ENCODE data around the gene WNT3A. TPM values are rescaled to one million over a fixed set of nuclear protein-coding genes. Genes with fewer than 3 reads are reported as not detected.

WNT3A gene
- polyA plus RNA-seq, 1 donor (not counting 4 experiments of a cell fraction or from before 2014, with no cell fraction given) = 0.07 TPM

DNA sequence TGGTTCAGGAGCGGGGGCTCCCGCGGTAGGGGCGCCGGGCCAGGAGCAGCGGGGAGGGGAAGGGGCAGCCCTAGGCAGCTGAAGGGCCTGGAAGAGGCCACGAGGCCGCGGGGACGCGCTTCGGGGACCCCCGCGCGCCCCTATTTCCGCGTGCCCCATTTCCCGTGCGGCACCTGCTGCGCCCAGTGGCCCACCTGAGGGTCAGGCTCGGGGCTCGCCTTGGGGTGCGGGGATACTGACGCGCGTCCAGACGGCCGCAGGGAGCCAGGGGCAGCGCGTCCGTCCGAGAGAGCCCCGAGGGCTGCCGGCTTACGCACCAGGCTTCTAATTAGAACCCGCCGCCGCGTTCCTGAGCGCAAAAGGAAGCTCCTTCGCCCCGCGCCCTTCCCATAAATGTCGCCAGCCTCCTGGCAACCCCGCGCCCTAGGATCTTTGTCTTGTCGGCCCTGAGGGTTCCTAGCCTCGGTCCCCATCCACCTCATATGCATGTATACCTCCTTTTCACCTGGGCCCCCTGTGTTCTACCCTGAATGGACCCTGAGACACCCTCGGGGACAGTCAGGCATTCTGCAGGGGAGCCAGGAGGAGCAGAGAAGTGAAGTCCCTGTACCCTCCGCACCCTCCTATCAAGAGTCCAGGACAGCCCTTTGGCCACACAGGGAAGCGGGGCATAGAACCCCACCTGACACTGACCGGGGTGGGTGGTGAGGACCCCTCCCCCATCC, 1.8 kb downstream of the WNT3A start:
- dilution Hi-C loops (cut with MboI; ENCODE audit: extremely low pct_ligation_motif_present, low sequenced_read_pairs) = no loop called here
- Histone ChIP-seq H4K20me1 (ENCODE audit: control insufficient read depth, extremely low read depth, insufficient read depth, low read length) (no peaks in the 10 kb centered on the region), H2AFZ (ENCODE audit: control insufficient read depth, low read length) (no peak overlapping the region), H3K36me3 (ENCODE audit: control insufficient read depth in 2 of 2, extremely low read depth in 1 of 2, insufficient read depth in 2 of 2, low read length in 2 of 2) (no peaks in the 10 kb centered on the region), H3K4me1 (ENCODE audit: control insufficient read depth, extremely low read depth, insufficient read depth, low read length) (peaks cover 22% of the 10 kb centered on the region), H3K9me3 (ENCODE audit: control insufficient read depth, low read depth, low read length) (no peaks in the 10 kb centered on the region), H3K9me1 (ENCODE audit: control insufficient read depth, extremely low read depth, insufficient read depth, low read length) (no peaks in the 10 kb centered on the region), H3K9ac (ENCODE audit: control insufficient read depth, extremely low read depth, insufficient read depth, low read length) (no peak overlapping the region), H3K4me3 (ENCODE audit: control insufficient read depth in 2 of 3, extremely low read depth in 1 of 3, insufficient read depth in 2 of 3, low read depth in 1 of 3, low read length in 3 of 3) (no peak overlapping the region), H3K4me2 (ENCODE audit: control insufficient read depth, extremely low read depth, insufficient read depth, low read depth, low read length) (no peak overlapping the region), H3K27ac (ENCODE audit: control insufficient read depth, insufficient read depth, low read length) (no peak overlapping the region), H3K79me2 (ENCODE audit: control insufficient read depth, insufficient read depth, low read length) (no peaks in the 10 kb centered on the region), H3K27me3 (ENCODE audit: control insufficient read depth, extremely low read depth, insufficient read depth, low read length) (peaks cover 74% of the 10 kb centered on the region)
- TF ChIP-seq, protein P1, sequence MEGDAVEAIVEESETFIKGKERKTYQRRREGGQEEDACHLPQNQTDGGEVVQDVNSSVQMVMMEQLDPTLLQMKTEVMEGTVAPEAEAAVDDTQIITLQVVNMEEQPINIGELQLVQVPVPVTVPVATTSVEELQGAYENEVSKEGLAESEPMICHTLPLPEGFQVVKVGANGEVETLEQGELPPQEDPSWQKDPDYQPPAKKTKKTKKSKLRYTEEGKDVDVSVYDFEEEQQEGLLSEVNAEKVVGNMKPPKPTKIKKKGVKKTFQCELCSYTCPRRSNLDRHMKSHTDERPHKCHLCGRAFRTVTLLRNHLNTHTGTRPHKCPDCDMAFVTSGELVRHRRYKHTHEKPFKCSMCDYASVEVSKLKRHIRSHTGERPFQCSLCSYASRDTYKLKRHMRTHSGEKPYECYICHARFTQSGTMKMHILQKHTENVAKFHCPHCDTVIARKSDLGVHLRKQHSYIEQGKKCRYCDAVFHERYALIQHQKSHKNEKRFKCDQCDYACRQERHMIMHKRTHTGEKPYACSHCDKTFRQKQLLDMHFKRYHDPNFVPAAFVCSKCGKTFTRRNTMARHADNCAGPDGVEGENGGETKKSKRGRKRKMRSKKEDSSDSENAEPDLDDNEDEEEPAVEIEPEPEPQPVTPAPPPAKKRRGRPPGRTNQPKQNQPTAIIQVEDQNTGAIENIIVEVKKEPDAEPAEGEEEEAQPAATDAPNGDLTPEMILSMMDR (optimal IDR thresholded peaks at IDR 0.05 in 1 of 3, IDR thresholded peaks at IDR 0.05 in 1 of 3, conservative IDR thresholded peaks at IDR 0.05 in 1 of 3; ENCODE audit: extremely low read depth in 1 of 3, insufficient read depth in 2 of 3, low read length in 3 of 3) = no peak
- TF ChIP-seq EZH2 (IDR thresholded peaks at IDR 0.05; ENCODE audit: low read length) = no peak
- FAIRE-seq (no peak), DNase-seq (ENCODE audit: low read depth, low spot score) (no peak)

DNA sequence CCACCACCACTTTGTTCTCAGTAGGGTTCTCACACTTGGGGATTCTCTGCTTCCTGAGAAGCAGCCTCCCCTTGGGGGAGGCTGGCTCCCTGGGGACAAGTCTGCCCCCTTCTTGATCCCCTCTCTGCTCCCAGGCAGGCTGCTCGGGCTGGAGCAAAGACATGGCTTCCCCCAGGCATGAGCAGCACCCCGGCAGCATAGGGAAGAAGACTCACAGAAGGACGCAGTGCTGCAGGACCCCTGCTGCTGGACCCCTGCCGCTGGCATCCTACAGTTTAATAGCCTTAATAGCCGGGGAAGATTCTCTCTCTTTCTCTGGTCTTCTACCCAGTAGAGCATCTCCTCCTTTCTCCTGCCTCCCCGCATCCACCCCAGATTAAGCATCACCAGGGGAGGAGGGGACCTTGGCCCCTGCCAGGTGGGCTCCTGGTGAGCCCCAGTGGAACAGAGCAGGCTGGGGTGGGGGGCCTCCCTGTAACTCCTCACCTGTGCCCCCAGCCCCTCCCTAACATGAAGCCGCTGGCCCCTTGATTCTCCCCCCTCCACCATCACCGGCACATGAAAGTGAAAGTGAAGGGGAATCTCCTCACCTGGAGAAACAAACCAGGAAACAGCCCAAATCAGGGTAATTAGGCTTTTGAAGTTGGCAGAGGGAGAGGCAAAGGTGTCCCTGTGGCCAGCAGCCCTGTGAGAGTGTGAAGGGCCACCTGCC, 2.5 kb downstream of the WNT3A start:
- peak overlapping the region; percentile 32 for H3K4me2 ChIP-seq (ENCODE audit: control insufficient read depth, extremely low read depth, insufficient read depth, low read depth, low read length)
- H3K27me3 ChIP-seq (ENCODE audit: control insufficient read depth, extremely low read depth, insufficient read depth, low read length) = peaks cover 67% of the 10 kb centered on the region
- H3K27ac ChIP-seq (ENCODE audit: control insufficient read depth, insufficient read depth, low read length) = no peak overlapping the region
- TF ChIP-seq, protein P1 (optimal IDR thresholded peaks at IDR 0.05 in 1 of 3, IDR thresholded peaks at IDR 0.05 in 1 of 3, conservative IDR thresholded peaks at IDR 0.05 in 1 of 3; ENCODE audit: extremely low read depth in 1 of 3, insufficient read depth in 2 of 3, low read length in 3 of 3) = no peak
- FAIRE-seq (no peak), DNase-seq (ENCODE audit: low read depth, low spot score) (no peak)
- no peaks in the 10 kb centered on the region for H3K36me3 ChIP-seq (ENCODE audit: control insufficient read depth in 2 of 2, extremely low read depth in 1 of 2, insufficient read depth in 2 of 2, low read length in 2 of 2)
- H4K20me1 ChIP-seq (ENCODE audit: control insufficient read depth, extremely low read depth, insufficient read depth, low read length) = no peaks in the 10 kb centered on the region
- dilution Hi-C loops (cut with MboI; ENCODE audit: extremely low pct_ligation_motif_present, low sequenced_read_pairs) = no loop called here
- H3K9me3 ChIP-seq (ENCODE audit: control insufficient read depth, low read depth, low read length) = no peaks in the 10 kb centered on the region
- H3K4me1 ChIP-seq (ENCODE audit: control insufficient read depth, extremely low read depth, insufficient read depth, low read length) = peaks cover 29% of the 10 kb centered on the region
- H3K79me2 ChIP-seq (ENCODE audit: control insufficient read depth, insufficient read depth, low read length) = no peaks in the 10 kb centered on the region
- no peak overlapping the region for H3K9ac ChIP-seq (ENCODE audit: control insufficient read depth, extremely low read depth, insufficient read depth, low read length)
- H3K9me1 ChIP-seq (ENCODE audit: control insufficient read depth, extremely low read depth, insufficient read depth, low read length) = no peaks in the 10 kb centered on the region
- H3K4me3 ChIP-seq (ENCODE audit: control insufficient read depth in 2 of 3, extremely low read depth in 1 of 3, insufficient read depth in 2 of 3, low read depth in 1 of 3, low read length in 3 of 3) = peak overlapping the region in 1 of 3 experiments; percentile 20
- no peak overlapping the region for H2AFZ ChIP-seq (ENCODE audit: control insufficient read depth, low read length)

All from keratinocyte (primary cell).